Measurements from ENCODE around the gene XXYLT1.

The XXYLT1 gene

DNA sequence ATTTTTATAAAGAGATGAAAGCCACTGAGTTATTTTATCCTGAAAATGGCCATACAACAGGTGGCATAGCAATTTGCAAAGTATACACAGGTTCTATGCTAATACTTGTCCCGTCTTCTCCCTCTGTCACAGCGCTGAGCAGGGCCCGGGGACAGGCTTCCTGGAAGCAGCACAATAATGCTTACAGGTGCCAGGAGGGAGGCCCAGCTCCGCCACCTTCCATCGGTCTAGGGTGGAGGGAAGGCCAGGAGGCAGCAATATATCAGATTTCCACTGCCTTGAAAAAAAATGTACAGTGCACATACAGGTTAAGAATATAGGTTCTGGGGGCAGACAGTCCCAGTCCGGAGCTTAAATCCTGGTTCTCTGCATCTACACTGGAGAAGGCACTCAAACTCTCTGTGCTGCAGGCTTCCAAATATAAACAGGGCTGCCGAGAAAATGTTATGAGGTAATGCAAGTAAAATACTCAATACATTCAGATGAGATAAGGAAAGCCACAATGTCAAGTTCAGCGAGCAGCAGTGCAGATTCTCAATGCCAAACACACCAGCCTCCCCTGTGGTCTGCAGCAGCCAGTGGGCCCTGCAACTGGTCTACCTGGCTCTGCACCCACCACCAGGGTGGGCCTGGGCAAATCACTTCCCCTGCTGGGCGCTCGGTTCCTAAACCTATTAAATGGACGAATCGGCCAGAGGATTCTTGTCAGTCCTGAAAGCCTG is 189.6 kb downstream of the XXYLT1 start:
- H3K4me3 ChIP-seq (replicated peaks in 1 of 2; ENCODE audit: low read depth in 2 of 2, low read length in 2 of 2): no peak overlapping the region
- no peak for TF ChIP-seq CTCF (IDR thresholded peaks at IDR 0.05; ENCODE audit: low read depth, low read length)
- DNase-seq (ENCODE audit: low read depth in 2 of 2): peak in 1 of 2 donors; percentile 43

DNA sequence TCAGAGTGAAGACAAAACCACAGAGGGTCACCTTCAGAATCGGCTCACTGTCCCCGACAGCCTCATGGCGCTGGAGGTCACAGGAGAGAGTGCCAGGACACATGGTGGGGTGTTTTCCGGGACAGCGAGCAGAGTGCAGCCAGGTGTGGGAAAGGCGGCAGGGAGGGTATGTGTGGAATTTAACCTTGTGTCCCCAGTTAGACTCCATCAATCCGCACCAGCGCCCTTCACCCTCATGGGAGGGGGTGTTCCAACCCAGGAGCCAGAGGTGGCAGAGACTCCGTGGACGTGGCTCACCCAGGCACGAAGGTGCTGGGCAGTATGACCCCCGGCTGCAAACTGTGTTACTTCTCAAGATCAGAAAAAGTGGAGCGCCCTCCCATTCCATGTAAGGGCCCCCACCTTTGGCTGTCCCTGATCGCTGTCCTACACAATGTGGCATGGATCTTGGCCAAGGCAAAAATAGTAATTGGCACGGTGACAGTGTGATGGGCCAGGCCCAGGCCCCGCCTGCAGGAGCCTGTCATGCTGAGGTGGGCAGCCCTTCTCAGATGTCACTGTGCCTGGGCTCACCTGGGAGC is 190.3 kb downstream of the XXYLT1 start:
- no peak for TF ChIP-seq CTCF (IDR thresholded peaks at IDR 0.05; ENCODE audit: low read depth, low read length)
- DNase-seq (ENCODE audit: low read depth in 2 of 2): peak in 1 of 2 donors; percentile 15
- no peak overlapping the region for H3K4me3 ChIP-seq (replicated peaks in 1 of 2; ENCODE audit: low read depth in 2 of 2, low read length in 2 of 2)

GRCh38 chr3:195080125-195080524 is 190.8 kb downstream of the XXYLT1 start:
- TF ChIP-seq CTCF (IDR thresholded peaks at IDR 0.05; ENCODE audit: low read depth, low read length): no peak
- H3K4me3 ChIP-seq (replicated peaks in 1 of 2; ENCODE audit: low read depth in 2 of 2, low read length in 2 of 2): no peak overlapping the region
- DNase-seq (ENCODE audit: low read depth in 2 of 2): no peak

GRCh38 chr3:195079636-195080035 is 191.3 kb downstream of the XXYLT1 start:
- no peak for TF ChIP-seq CTCF (IDR thresholded peaks at IDR 0.05; ENCODE audit: low read depth, low read length)
- no peak for DNase-seq (ENCODE audit: low read depth in 2 of 2)
- no peak overlapping the region for H3K4me3 ChIP-seq (replicated peaks in 1 of 2; ENCODE audit: low read depth in 2 of 2, low read length in 2 of 2)

GRCh38 chr3:195078891-195079440 is 192.0 kb downstream of the XXYLT1 start:
- DNase-seq (ENCODE audit: low read depth in 2 of 2): no peak
- TF ChIP-seq CTCF (IDR thresholded peaks at IDR 0.05; ENCODE audit: low read depth, low read length): no peak
- H3K4me3 ChIP-seq (replicated peaks in 1 of 2; ENCODE audit: low read depth in 2 of 2, low read length in 2 of 2): no peak overlapping the region

GRCh38 chr3:195077611-195078540 is 193.1 kb downstream of the XXYLT1 start:
- H3K4me3 ChIP-seq (replicated peaks in 1 of 2; ENCODE audit: low read depth in 2 of 2, low read length in 2 of 2): no peak overlapping the region
- TF ChIP-seq CTCF (IDR thresholded peaks at IDR 0.05; ENCODE audit: low read depth, low read length): no peak
- no peak for DNase-seq (ENCODE audit: low read depth in 2 of 2)

Measured in cardiac fibroblast (primary cell).